GM19043 (cell line): ENCODE measurements around the gene LRCOL1.

ENCODE experiments used
- ATAC-seq: cut with Tn5 transposase; IDR thresholded peaks from one replicate; pipeline ENCODE4 v1.9.1; 2021; ENCODE audit warnings: low read depth; ENCODE audit not compliant: unreplicated experiment

The LRCOL1 gene

DNA sequence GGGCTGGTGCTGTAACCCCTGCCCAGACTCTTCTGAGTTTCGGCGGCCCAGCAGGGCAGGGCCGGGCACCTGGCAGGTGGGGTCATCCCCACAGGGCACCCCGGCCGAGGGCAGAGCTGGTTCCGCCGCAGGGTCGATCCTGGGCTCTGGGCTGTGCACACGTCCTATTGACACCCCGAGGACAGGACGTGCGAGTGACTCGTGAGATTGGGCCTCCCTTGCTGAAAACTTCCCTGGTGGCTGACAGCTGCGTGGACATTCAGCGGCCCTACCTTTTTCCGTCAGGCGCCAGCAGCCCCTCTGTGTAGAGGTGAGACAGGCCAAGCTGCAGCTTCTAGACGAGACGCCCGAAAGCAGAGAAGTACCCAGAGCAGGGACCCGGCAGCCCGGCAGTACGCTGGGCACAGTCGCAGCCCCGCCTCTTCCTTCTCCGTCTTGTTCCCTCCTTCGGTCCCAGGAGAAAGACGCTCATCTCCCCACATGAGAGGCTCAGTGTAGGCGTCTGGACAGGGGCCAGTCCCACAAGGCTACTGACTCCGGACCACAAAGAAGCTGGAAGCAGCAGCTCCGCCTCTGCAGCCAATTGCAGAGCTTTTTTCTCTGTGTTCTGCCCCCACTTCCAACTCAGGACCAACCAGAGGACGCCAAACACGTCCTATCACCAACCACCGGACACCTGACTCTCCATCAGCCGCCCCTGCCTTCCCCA is at the start of gene LRCOL1:
TSS of gene LRCOL1 (minus strand) at position 532 of the 709 bp plus-strand sequence. CDS start 4,331 bp downstream, outside the sequence.
- no peak for ATAC-seq

DNA sequence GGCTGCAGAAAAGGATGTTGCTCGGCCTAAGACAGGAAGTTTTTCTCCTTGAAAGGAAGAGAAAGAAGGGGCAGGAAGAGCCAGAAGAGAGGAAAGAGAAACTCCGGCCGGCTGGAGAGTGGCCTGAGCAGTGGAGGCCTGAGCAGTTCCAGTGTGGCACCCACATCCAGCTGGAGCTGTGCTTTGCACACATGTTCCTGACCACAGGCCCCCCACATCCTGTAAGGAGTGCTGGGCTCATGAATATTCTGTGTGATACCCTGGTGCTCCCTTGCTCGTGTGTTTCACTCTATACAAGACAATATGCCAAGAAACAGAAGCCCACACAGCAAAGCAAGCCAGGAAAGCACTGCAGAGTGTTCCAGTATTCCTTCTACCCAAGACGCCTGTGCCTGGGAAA is 49.7 kb upstream of the LRCOL1 start:
- no peak for ATAC-seq

DNA sequence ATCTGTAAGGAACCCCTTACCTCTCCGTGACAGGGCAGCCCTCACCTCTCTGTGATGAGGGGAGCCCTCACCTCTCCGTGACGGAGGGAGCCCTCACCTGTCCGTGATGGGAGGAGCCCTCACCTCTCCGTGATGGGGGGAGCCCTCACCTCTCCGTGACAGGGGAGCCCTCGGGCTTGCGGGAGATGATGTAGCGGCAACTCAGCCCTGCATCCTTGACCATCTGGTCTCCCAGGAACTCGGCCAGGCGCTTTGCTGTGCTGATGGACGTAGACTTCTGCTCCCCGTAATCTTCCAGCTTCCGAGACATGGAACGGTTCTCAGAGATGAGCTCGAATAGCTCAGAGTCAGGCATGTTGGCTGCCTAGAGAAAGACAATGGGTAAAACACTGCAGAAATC is 48.8 kb upstream of the LRCOL1 start:
- ATAC-seq, result no peak

DNA sequence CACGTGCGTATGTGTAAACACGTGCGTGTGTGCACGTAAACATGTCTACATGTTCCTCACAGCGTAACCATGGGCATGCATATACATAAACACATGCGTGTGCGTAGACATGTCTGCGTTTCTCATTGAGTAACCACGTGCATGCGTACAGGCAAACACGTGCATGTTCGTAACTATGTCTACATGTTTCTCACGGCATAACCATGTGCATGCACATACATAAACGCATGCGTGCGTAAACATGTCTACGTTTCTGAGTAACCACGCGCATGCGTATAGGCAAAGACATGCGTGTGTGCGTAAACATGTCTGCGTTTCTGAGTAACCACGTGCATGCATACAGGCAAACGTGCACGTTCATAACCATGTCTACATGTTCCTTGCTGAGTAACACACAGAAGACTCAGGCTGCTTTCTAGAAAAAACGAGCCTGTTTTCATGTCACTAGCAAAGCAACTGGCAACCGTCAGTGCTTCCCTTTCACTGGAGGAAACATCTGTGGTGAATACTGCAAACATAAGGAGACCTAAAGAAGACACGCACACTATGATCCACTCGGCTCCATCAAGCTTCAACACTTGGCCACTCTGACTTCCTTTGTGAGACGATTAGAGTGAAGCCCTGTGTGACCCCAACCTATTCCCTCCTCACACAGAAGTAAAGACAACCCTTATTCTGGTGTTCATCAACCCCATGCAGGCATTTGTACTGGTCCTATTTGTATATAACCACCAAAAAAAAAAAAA is 47.9 kb upstream of the LRCOL1 start:
- no peak for ATAC-seq

DNA sequence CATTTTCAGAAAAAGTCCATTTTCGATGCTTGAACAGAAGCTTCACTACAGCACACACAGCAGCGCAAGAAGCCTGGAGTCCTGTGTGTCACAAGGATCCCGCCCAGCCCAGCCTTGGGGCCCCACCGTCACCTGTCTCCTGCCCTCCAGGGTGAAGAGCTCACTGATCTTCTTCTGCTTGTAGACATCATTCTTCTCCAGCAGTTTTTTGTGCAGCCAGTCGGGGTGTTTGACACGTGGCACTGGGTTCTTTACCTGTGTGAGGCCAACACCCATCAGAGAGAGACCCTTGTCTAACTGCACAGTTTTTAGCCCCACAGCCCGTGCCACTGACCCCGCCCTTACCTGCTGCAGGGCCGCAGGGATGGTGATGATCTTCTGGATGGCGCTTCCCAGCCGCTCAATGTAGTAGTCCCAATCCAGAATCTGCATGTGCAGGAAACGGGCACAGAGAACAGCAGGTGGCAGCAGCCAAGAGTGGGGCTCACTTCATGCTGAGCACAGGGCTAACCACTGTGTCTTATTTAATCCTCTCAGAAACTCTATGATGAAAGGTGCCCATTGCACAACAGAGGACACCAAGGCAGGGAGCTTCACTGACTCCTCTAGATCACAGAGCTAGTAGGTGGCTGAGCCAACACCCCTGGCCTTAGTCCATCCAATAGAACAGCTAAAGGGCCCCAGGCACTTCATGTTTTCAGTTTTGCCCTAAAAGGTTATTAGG is 46.8 kb upstream of the LRCOL1 start:
- no peak for ATAC-seq

DNA sequence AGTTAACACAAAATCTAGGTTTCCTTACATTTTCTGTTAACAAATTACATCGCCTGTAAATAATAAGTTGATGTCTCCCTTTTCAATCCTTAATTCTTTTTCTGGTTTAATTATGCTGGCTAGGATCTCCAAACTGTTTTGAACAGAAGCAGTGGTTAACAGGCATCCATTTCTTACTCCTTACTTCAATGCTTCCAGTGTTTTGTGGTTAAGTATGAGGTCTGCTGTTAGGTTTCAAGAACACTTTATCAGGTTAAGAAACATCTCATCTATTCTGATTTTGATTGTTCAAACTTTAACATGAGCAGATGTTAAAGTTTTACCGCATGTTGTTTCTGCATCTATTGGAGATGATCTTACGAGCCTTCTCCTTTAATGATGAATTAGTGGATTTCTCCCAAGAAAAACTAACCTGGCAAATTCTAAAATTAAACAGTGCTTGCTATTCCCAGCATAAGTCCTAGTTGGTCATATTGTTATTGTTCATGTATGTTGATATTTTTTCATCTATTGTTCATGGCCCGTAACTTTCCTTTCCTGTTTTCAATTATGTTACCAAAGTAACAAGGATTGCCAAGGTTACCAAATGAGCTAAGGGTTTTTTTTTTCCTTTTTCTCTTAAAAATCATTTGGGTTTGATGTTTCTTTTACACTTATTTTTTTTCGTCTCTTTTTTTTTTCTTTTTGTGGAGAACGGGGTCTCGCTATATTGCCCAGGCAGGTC is 43.3 kb upstream of the LRCOL1 start:
- ATAC-seq, result no peak

DNA sequence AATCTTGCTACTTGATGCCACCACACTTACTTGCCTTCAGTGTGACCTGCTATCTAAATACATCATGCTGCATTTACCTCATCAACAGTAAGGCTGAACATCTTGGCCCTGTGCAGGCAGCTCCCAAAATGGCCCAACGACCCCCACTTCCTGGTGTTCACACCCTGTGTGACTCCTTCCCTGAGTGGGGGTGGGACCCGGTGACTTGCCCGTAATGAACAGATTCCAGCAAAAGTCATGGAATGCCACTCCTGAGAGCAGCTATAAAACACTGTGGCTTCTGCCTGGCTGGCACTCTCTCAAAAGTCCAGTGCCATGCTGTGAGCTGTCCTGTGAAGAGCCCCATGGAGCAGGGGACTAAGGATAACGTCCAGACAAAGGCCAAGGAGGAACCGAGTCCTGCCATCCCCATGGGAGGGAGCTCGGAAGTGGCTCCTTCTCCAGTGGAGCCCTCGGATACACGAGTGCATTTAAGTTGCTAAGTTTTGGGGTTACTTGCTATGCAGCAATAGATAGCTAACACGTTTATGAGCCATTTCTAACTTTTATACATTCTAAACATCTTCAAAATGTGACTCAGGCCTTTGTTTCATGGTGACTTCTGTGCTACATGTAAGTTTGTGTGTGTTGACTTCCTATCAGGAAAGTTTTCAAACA is 41.2 kb upstream of the LRCOL1 start:
- ATAC-seq, result no peak

DNA sequence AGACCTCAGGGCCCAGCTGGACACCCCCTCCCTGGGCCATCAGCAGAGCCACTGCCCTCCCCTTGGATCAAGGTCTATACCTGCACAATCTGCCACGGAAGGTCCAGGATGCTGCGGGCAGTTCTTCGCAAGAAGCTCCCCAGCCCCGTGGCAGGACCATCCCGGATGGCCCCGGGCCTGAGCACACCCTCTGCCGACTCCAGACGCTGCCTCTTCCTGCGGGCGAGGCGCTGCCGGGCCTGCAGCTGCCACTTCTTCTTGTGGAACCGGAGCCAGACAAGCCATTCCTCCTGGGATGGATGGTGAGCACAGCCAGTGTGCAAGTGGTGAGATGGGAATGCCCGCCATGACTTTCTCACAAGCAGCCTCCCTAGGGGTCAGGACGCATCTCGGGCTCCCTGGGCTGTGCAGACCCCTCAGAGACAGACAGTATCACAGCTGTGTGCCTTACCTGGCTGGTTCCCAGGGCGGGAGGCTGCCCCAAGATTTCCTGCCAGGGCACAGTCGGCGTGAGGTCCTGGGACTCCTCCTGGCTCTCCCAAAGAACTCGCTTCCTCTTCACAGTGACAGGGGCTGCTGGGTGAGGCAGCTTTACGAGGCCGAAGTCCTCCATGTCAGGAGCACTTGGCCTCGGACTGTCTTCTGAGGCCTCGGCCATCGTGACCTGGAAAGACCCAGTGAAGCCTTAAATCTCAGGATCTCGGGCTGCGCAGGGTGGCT is 39.0 kb upstream of the LRCOL1 start:
- no peak for ATAC-seq

DNA sequence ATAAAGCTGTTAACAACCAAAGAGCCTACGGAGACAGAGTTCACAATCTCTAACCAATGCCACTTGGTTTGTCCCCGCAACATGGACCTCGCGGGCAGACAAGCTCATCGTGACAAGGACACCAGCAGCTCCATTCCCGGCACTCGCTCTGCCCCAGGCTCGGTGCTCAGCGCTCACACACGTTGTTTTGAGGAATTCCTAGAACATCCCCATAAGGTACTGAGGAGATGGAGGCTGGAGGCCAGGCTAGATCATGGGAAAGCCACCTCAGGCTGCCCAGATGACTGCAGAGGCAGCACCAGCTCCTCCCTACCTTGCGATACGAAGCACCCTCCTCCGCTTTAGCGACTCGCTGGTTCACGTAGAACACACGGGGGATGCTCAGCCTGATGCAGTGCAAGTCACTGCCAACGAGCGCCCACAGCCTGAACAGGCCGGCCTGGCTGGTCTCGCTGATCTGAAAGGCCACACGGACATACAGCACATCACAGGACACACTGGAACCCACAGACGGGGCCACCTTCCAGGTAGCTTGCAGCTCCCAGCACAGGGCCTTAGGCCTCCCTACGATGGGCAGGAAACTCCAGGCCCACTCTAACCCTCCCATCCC is 38.3 kb upstream of the LRCOL1 start:
- no peak for ATAC-seq

DNA sequence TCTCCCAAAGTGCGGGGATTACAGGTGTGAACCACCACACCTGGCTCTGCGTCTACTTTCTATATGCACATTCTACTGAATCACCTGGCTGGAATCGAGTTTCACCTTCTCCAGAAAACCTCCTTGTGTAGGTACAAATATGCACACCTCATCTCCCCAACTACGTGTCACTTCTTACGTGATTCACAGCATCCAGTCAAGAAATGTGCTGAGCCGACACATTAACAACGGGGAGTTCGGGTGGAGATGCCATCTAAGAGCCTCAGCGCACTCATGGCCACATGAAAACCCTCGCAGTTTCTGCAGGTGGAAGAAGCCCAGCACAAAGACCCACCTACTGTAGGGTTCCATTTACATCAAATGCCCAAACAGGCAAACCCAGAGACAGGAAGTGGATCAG is 37.5 kb upstream of the LRCOL1 start:
- no peak for ATAC-seq

DNA sequence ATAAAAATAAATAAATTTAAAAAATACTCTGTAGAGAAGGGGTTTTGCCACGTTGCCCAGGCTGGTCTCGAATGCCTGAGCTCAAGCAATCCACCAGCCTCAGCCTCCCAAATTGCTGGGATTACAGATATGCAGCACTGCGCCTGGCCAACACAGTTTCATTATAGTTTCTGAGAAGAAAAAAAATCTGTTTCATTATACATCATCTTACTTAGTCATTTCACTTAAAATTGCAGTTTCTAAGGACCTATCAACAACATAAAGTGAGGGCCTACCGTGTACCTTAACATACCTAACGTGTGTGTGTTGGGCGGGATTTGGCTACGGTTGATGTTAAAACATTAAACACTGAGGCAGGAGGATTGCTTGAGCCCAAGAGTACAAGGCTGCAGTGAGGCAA is 36.5 kb upstream of the LRCOL1 start:
- no peak for ATAC-seq

DNA sequence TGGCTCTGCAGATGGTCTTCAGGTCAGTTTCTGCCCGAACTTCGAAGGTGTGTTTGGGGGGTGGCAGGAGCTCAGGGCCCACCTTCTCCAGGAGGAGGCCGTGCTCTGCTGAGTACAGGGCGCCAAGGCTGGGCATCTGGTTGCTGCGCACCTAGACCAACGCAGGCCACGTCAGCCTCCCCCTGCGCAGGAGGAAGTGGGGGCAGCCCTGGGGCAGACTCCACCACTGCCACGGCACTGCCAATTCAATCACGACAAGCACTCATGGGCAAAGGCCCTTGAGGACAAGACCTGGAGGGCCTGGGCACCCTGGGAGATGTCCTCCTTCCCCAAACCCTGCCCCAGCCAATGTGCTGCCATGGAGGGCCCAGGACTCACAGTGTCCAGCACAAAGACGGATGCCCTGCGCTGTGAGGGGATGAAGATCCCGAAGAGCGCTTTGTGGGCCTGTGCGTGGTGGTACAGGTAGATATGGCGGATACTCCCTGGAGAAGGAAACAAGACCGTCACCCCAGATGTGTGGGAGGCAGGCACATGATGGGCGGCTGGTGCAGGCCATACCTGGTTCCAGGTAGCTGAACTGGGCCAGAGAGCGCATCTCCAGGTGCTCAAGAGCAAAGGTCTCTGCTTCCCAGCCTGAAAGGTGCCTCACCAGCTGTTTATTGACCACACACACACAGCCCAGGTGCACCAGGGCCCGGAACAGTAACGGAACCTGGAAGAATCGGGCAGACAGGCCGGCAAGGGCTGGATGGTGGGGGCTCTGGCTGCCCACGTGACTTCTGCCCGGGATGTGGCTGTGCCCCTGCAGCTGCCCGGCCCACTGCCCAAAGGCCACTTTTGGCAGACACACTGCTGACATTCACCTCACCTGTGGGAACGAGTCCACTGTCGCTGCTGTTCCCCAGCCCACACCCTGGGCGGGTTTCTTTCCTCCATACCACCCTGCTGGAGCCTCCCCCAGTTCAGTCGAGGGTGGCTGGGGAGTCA is 32.8 kb upstream of the LRCOL1 start:
- no peak for ATAC-seq

DNA sequence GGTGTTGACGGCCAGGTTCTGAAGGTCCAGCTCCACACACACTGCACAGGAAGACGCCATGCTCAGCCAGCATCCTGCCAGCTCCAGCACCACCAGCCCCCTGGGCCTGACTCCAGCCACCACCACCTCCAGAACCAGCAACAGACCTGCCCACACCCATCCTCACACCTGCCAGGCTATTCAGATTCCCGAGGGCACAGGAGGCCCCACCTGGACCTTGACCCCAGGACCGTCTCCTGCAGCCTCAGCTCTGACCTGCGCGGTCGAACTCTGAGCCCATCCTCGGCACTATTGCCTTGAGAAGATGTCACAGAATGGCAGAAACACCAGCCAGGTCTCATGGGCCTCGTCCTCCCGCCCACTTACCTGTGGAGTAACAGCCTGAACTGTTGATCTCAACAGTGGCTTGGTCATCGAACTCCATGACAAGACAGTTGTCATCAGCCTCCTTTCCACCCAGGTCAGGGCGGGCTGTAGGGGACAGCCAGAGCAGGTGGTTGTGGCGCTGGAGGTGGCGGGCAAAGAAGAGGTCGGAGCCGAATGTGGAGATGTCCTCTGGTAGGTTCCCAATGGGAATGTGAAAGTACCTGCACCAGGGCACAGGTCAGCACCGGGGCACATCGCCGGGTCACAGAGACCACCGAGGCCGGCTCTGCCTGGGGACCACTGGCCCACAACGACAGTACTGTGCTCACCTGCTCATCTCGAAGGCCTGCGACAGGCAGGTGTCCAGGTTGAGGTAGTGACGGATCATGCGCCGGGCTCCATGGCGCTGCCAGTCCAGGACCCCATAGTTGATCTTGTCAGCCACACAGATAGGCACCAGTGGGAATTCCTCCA is 31.6 kb upstream of the LRCOL1 start:
- no peak for ATAC-seq

DNA sequence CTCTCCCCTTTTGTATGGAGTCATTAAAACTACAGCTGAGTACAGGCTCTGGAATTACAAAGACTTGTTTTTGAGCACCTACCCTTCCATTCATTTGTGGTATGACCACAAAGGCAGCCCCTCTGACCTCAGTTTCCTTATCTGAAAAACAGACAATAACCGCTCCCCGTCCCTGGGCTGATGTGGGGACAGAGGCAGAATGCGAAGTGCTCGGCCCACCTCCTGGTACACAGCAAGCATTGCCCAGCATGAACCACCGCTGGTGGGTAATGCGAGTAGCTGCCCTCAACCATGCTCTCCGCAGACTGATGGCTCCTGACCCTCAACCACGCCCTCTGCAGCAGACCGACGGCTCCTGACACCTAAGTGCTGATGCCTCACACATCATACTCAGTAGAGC is 30.6 kb upstream of the LRCOL1 start:
- ATAC-seq, result no peak

DNA sequence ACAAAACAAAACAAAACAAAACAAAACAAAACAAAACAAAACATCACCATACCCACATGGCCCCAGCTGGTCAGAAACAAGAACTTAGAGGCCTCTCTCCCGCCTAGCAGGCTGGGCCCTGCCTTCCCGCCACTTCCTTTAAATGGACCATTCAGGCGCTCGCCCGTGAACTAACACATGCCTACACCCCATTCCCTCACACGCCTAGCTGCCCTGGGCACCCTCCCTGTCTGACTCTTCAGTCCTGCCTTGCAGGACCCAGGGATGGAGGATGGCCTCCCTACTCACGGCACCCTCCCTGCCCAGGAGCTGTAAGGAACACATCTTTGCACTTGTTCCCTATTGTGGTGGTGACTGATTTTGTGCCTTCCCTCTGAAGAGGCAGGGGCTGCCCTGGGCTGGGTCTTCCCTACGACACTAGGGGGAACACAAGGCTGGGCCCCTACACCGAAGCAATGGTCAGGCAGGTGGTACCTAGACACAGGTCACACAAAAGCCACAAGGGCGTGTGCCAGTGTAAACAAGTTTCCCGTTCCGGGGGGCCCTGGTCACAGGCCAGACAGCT is 29.7 kb upstream of the LRCOL1 start:
- no peak for ATAC-seq

DNA sequence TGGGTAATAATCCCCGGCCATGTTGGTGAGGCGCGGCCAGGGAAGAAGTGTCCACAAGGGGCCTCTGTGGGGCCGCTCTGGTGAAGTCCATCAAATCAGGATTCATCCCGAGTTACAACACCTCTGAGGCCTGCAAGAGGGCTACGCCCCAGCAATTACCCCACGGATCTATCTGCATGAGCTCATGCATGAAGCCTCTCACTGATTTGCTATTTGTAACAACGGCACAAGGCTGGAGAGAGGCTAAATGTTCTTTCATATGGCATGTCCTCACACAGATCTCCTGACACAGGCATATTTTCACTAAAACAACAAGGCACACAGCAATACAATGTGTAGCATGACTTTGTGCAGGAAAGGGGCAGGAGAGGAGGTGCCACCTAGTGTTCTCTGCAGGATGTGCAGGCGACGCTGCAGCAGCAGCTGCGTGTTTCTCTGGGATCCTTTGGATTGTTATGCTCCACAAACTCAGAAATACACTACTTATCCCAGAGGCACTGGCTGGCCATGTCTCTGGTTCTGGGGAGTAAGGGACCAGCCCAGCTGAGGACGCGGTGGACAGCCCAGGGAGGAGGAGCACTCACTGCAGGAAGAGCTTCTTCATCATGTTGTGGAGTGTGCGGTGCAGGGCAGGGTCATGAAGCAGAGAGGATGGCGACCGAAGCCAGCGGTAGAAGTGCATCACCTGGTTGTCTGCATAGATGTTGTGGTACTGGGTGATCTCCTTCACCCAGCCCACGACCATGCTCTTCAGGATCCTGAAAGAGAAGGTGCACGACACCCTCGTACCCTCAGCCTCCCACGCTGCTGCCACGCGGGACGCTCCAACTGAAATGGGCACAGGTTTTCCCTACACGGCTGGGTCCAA is 28.4 kb upstream of the LRCOL1 start:
- ATAC-seq, result peak; percentile 51
